Trophoblast cell (in vitro differentiated cells and primary cell): ENCODE data around the gene UBASH3B.
A peak's percentile ranks its signal among the peaks of the same experiment; 100 is the strongest.

ENCODE experiments used
- DNase-seq, 2 donors: peaks; one replicate each; pipeline ENCODE4 v3.0.0-alpha.2; 2016
- H2AFZ ChIP-seq: 2 replicates; pipeline ENCODE4 v1.6.1; 2013; ENCODE audit warnings: low read length, moderate library complexity, mild to moderate bottlenecking; ENCODE audit not compliant: insufficient read depth, poor library complexity
- H2AK5ac ChIP-seq: 2 replicates; pipeline ENCODE4 v1.6.1; 2013; ENCODE audit warnings: mild to moderate bottlenecking, low read length
- H2BK120ac ChIP-seq: 2 replicates; pipeline ENCODE4 v1.6.1; 2013; ENCODE audit warnings: low read length, mild to moderate bottlenecking, moderate library complexity; ENCODE audit not compliant: insufficient read depth, poor library complexity
- H2BK12ac ChIP-seq: 2 replicates; pipeline ENCODE4 v1.6.1; 2013; ENCODE audit warnings: mild to moderate bottlenecking, low read length, moderate library complexity
- H2BK5ac ChIP-seq: 2 replicates; pipeline ENCODE4 v1.6.1; 2013; ENCODE audit warnings: low read length, low read depth, moderate library complexity, mild to moderate bottlenecking; ENCODE audit not compliant: poor library complexity
- H3K14ac ChIP-seq: 2 replicates; pipeline ENCODE4 v1.6.1; 2013; ENCODE audit warnings: mild to moderate bottlenecking, low read length
- H3K18ac ChIP-seq: 2 replicates; pipeline ENCODE4 v1.6.1; 2013; ENCODE audit warnings: mild to moderate bottlenecking, low read length
- H3K23ac ChIP-seq: 2 replicates; pipeline ENCODE4 v1.6.1; 2013; ENCODE audit warnings: low read length
- H3K27ac ChIP-seq: 2 replicates; pipeline ENCODE4 v1.5.1; 2013; ENCODE audit warnings: low read depth, mild to moderate bottlenecking, inconsistent platforms, low read length, moderate library complexity
- H3K27me3 ChIP-seq: 2 replicates; pipeline ENCODE4 v1.6.1; 2013; ENCODE audit warnings: inconsistent platforms, mild to moderate bottlenecking, low read length, moderate library complexity; ENCODE audit not compliant: insufficient read depth
- H3K36me3 ChIP-seq, 2 experiments: 1 replicate in 1 of 2; 2 replicates in 1 of 2; pipeline ENCODE4 v1.6.1; 2013; ENCODE audit warnings: low read length in 2 of 2, mild to moderate bottlenecking in 2 of 2, moderate library complexity in 1 of 2; ENCODE audit not compliant: insufficient read depth in 2 of 2, control insufficient read depth in 1 of 2
- H3K4ac ChIP-seq: 2 replicates; pipeline ENCODE4 v1.6.1; 2013; ENCODE audit warnings: low read depth, mild to moderate bottlenecking, low read length, moderate library complexity
- H3K4me1 ChIP-seq, 2 experiments: 1 replicate in 1 of 2; 2 replicates in 1 of 2; pipeline ENCODE4 v1.6.1; 2013; ENCODE audit warnings: low read length in 2 of 2, mild to moderate bottlenecking in 2 of 2, moderate library complexity in 1 of 2; ENCODE audit not compliant: insufficient read depth in 2 of 2, control insufficient read depth in 1 of 2
- H3K4me2 ChIP-seq: 2 replicates; pipeline ENCODE4 v1.6.1; 2013; ENCODE audit warnings: inconsistent platforms, mild to moderate bottlenecking, low read length, moderate library complexity
- H3K4me3 ChIP-seq: 2 replicates; pipeline ENCODE4 v1.5.1; 2013; ENCODE audit warnings: mild to moderate bottlenecking, low read depth, low read length, inconsistent platforms
- H3K79me1 ChIP-seq: one replicate; pipeline ENCODE4 v1.6.1; 2013; ENCODE audit warnings: low read length
- H3K79me2 ChIP-seq: 2 replicates; pipeline ENCODE4 v1.6.1; 2013; ENCODE audit warnings: low read length, mild to moderate bottlenecking; ENCODE audit not compliant: control insufficient read depth, insufficient read depth, poor library complexity
- H3K9ac ChIP-seq: 2 replicates; pipeline ENCODE4 v1.6.1; 2013; ENCODE audit warnings: mild to moderate bottlenecking, low read length
- H3K9me3 ChIP-seq: 2 replicates; pipeline ENCODE4 v1.6.1; 2013; ENCODE audit warnings: low read depth, mild to moderate bottlenecking, control low read depth, inconsistent platforms, low read length; ENCODE audit not compliant: insufficient read depth
- H4K12ac ChIP-seq: 2 replicates; pipeline ENCODE4 v1.6.1; 2013; ENCODE audit warnings: low read depth, mild to moderate bottlenecking, low read length, moderate library complexity
- H4K8ac ChIP-seq: 2 replicates; pipeline ENCODE4 v1.6.1; 2013; ENCODE audit warnings: low read depth, mild to moderate bottlenecking, low read length, moderate library complexity
- H4K91ac ChIP-seq: one replicate; pipeline ENCODE4 v1.6.1; 2013; ENCODE audit warnings: low read depth, mild to moderate bottlenecking, low read length, moderate library complexity
- WGBS: extraction: QIAGEN DNeasy Blood & Tissue Kit; methylation state at CpG from one replicate; pipeline ENCODE4 v1.1.7; 2013; ENCODE audit warnings: missing lambda C conversion rate; ENCODE audit not compliant: insufficient read length, insufficient coverage; ENCODE audit errors: extremely low coverage; 5-methylcytosine and 5-hydroxymethylcytosine counted together

Gene UBASH3B

DNA sequence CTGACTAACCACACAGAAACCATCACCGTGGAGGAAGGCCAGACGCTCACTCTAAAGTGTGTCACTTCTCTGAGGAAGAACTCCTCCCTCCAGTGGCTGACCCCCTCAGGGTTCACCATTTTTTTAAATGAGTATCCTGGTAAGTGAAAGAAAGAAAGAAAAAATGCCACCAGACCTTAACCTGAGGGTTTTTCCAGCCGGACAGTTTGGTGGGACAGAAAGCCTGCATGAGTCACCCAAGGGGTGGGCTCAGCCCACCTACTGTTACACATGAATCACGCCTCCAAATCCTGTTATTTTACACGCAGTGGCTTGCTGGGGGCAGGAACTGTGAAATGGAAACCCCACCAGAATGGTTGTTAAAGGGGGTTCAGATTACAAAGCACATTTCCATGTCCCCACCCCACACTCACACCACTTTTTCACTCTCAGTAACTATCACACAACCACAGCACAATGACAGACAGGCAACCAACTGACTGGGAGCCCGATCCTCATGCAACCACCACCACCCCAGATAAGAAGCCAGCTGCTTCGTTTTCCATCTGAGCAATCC is 194.6 kb downstream of the UBASH3B start:
- Histone ChIP-seq H4K12ac (no peak overlapping the region), H3K27ac (peak overlapping the region; percentile 16), H2BK5ac (no peak overlapping the region), H3K9ac (no peak overlapping the region), H3K14ac (no peak overlapping the region), H2AK5ac (no peak overlapping the region), H3K79me2 (no peaks in the 10 kb centered on the region), H3K4me1 (peaks cover 6% of the 10 kb centered on the region in 2 experiments), H2AFZ (no peak overlapping the region), H3K9me3 (no peaks in the 10 kb centered on the region), H3K79me1 (peaks cover 5% of the 10 kb centered on the region), H3K18ac (no peak overlapping the region), H2BK12ac (no peak overlapping the region), H4K8ac (no peak overlapping the region), H3K4ac (no peak overlapping the region), H3K4me3 (no peak overlapping the region), H3K23ac (no peak overlapping the region), H3K36me3 (no peaks in the 10 kb centered on the region), H2BK120ac (no peak overlapping the region), H3K27me3 (no peaks in the 10 kb centered on the region), H3K4me2 (peak overlapping the region; percentile 0), H4K91ac (no peak overlapping the region)
- no CpG with 5 or more reads among the region's 7 CpGs for WGBS
- peak; percentile 68 to 76 for DNase-seq

GRCh38 chr11:122851366-122851966 is 195.9 kb downstream of the UBASH3B start:
- no peak overlapping the region for H3K4me2 ChIP-seq
- H3K4ac ChIP-seq: no peak overlapping the region
- no peak overlapping the region for H4K91ac ChIP-seq
- no CpG with 5 or more reads among the region's 12 CpGs for WGBS
- peaks cover 6% of the 10 kb centered on the region in 2 experiments for H3K4me1 ChIP-seq
- no peak overlapping the region for H2BK120ac ChIP-seq
- H2AK5ac ChIP-seq: no peak overlapping the region
- H3K36me3 ChIP-seq: no peaks in the 10 kb centered on the region
- H3K79me1 ChIP-seq: peaks cover 5% of the 10 kb centered on the region
- no peak overlapping the region for H3K14ac ChIP-seq
- no peak overlapping the region for H2BK5ac ChIP-seq
- H3K79me2 ChIP-seq: no peaks in the 10 kb centered on the region
- H3K23ac ChIP-seq: no peak overlapping the region
- H3K4me3 ChIP-seq: no peak overlapping the region
- peak in 1 of 2 donors; percentile 42 for DNase-seq
- H3K27ac ChIP-seq: no peak overlapping the region
- H2BK12ac ChIP-seq: no peak overlapping the region
- no peak overlapping the region for H2AFZ ChIP-seq
- no peak overlapping the region for H3K9ac ChIP-seq
- H4K8ac ChIP-seq: no peak overlapping the region
- no peak overlapping the region for H4K12ac ChIP-seq
- no peaks in the 10 kb centered on the region for H3K9me3 ChIP-seq
- no peak overlapping the region for H3K18ac ChIP-seq
- H3K27me3 ChIP-seq: no peaks in the 10 kb centered on the region

DNA sequence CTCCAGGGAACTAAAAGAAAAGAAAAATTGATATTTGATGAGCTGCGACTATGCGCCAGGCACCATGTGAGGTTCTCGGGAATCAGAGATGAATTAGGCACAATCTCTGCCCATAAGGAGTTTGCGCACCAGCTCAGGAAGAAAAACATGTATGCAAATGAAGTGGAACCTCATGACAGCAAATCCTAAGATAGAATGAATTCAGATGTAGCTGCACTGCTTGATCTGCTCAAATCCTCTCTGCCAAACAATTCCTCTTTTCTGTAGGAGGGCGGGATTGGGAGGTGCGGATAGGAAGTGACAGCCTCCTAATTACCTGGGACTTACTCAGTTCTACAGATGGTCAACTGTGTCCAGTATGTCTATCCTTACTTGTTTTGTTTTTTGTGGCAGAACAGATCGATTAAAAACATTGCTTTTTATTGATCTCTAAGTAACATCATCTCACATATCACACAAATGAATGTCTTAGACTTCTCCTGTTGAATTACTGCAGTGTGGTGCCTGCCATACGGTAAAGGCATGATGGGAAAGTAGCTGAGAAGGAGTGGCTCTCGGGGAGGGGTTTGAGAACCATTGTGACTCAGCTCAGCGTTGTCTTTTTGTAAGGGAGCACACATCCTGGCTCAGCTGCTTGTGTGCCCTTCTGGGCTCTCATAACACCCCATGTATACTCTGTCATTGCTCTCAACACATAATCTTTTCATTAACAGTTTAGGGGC is 196.7 kb downstream of the UBASH3B start:
- no peak overlapping the region for H2AFZ ChIP-seq
- peak overlapping the region; percentile 7 for H4K91ac ChIP-seq
- H4K12ac ChIP-seq: no peak overlapping the region
- H3K79me2 ChIP-seq: no peaks in the 10 kb centered on the region
- no peak overlapping the region for H2BK120ac ChIP-seq
- peak overlapping the region; percentile 6 for H2BK12ac ChIP-seq
- no peak overlapping the region for H3K27ac ChIP-seq
- no peak overlapping the region for H3K4ac ChIP-seq
- peaks cover 5% of the 10 kb centered on the region for H3K79me1 ChIP-seq
- DNase-seq: peak in 1 of 2 donors; percentile 14
- no CpG with 5 or more reads among the region's 10 CpGs for WGBS
- no peak overlapping the region for H3K4me3 ChIP-seq
- H3K4me1 ChIP-seq: peaks cover 7 to 8% of the 10 kb centered on the region in 2 experiments
- no peak overlapping the region for H4K8ac ChIP-seq
- no peaks in the 10 kb centered on the region for H3K9me3 ChIP-seq
- no peak overlapping the region for H3K18ac ChIP-seq
- no peak overlapping the region for H3K4me2 ChIP-seq
- H3K14ac ChIP-seq: no peak overlapping the region
- no peaks in the 10 kb centered on the region for H3K27me3 ChIP-seq
- no peak overlapping the region for H3K23ac ChIP-seq
- no peak overlapping the region for H2AK5ac ChIP-seq
- H3K9ac ChIP-seq: no peak overlapping the region
- no peak overlapping the region for H2BK5ac ChIP-seq
- no peaks in the 10 kb centered on the region for H3K36me3 ChIP-seq

- no peak overlapping the region for H3K4me3 ChIP-seq
- no peak overlapping the region for H2BK12ac ChIP-seq
- H3K14ac ChIP-seq: no peak overlapping the region
- H3K23ac ChIP-seq: no peak overlapping the region
- H2AFZ ChIP-seq: no peak overlapping the region
- H3K36me3 ChIP-seq: no peaks in the 10 kb centered on the region
- no CpG with 5 or more reads among the region's 5 CpGs for WGBS
- H3K4ac ChIP-seq: no peak overlapping the region
- no peak for DNase-seq
- H3K4me2 ChIP-seq: no peak overlapping the region
- H2BK5ac ChIP-seq: no peak overlapping the region
- peaks cover 5% of the 10 kb centered on the region for H3K79me1 ChIP-seq
- H2AK5ac ChIP-seq: no peak overlapping the region
- H3K27ac ChIP-seq: no peak overlapping the region
- no peak overlapping the region for H3K18ac ChIP-seq
- peaks cover 7 to 8% of the 10 kb centered on the region in 2 experiments for H3K4me1 ChIP-seq
- H3K9me3 ChIP-seq: no peaks in the 10 kb centered on the region
- no peaks in the 10 kb centered on the region for H3K27me3 ChIP-seq
- peak overlapping the region; percentile 7 for H4K91ac ChIP-seq
- no peak overlapping the region for H4K8ac ChIP-seq
- H3K79me2 ChIP-seq: no peaks in the 10 kb centered on the region
- H3K9ac ChIP-seq: no peak overlapping the region
- H4K12ac ChIP-seq: no peak overlapping the region
- H2BK120ac ChIP-seq: no peak overlapping the region
Measured at GRCh38 chr11:122852796-122853160, 197.3 kb downstream of the UBASH3B start.
